Measurements from ENCODE around the gene TEC.

Gene TEC

GRCh38 chr4:48127231-48127630 lies 142.4 kb downstream of the TEC start:
- no peak for DNase-seq

- no peak for DNase-seq
Measured at GRCh38 chr4:48126621-48127020, 143.0 kb downstream of the TEC start.

GRCh38 chr4:48124870-48125269 lies 144.8 kb downstream of the TEC start:
- no peak for DNase-seq

GRCh38 chr4:48122756-48123155 lies 146.9 kb downstream of the TEC start:
- no peak for DNase-seq

GRCh38 chr4:48121180-48121579 lies 148.5 kb downstream of the TEC start:
- DNase-seq = no peak

GRCh38 chr4:48120132-48120531 lies 149.5 kb downstream of the TEC start:
- no peak for DNase-seq

- DNase-seq = no peak
Measured at GRCh38 chr4:48119646-48120045, 150.0 kb downstream of the TEC start.

GRCh38 chr4:48118081-48118480 lies 151.6 kb downstream of the TEC start:
- no peak for DNase-seq

GRCh38 chr4:48116582-48116981 lies 153.1 kb downstream of the TEC start:
- DNase-seq = no peak

- DNase-seq = no peak
Measured at GRCh38 chr4:48114412-48114811, 155.2 kb downstream of the TEC start.

- DNase-seq = no peak
Measured at GRCh38 chr4:48112017-48112667, 157.5 kb downstream of the TEC start.

GRCh38 chr4:48110452-48110978 lies 159.1 kb downstream of the TEC start:
- DNase-seq = no peak

- no peak for DNase-seq
Measured at GRCh38 chr4:48109413-48110263, 160.0 kb downstream of the TEC start.

GRCh38 chr4:48108309-48109073 lies 161.1 kb downstream of the TEC start:
- no peak for DNase-seq

GRCh38 chr4:48105230-48105629 lies 164.4 kb downstream of the TEC start:
- DNase-seq = no peak

GRCh38 chr4:48103483-48104139 lies 166.0 kb downstream of the TEC start:
- no peak for DNase-seq

GRCh38 chr4:48102303-48102702 lies 167.3 kb downstream of the TEC start:
- no peak for DNase-seq

- no peak for DNase-seq
Measured at GRCh38 chr4:48100256-48100655, 169.4 kb downstream of the TEC start.

GRCh38 chr4:48095441-48095840 lies 174.2 kb downstream of the TEC start:
- no peak for DNase-seq

GRCh38 chr4:48093991-48094416 lies 175.6 kb downstream of the TEC start:
- no peak for DNase-seq

- DNase-seq = no peak
Measured at GRCh38 chr4:48090621-48091020, 179.0 kb downstream of the TEC start.

All from anterior cingulate cortex (tissue), 58 donors.